Right atrium auricular region (tissue), 2 donors: Measurements from ENCODE around the gene ACCSL. TPM values are rescaled to one million over a fixed set of nuclear protein-coding genes. Genes with fewer than 3 reads are reported as not detected.
A peak's percentile ranks its signal among the peaks of the same experiment; 100 is the strongest.

Experiments used
- DNase-seq: peaks from one replicate; pipeline ENCODE4 v3.0.0-alpha.2; 2019; ENCODE audit warnings: low spot score
- H3K27ac ChIP-seq, 2 donors: fragments of 200-600 bp; sonication (generic); 1 replicate in 1 of 2; 2 replicates in 1 of 2; pipeline ENCODE4 v1.5.1; 2016 to 2019
- H3K27me3 ChIP-seq, 2 donors: fragments of 200-600 bp; sonication (generic); one replicate each; pipeline versions ENCODE4 v1.5.1 to v1.6.0; 2017 to 2019
- H3K36me3 ChIP-seq: fragments of 200-600 bp; sonication (generic); one replicate; pipeline ENCODE4 v1.5.1; 2016
- H3K4me1 ChIP-seq, 2 donors: fragments of 200-600 bp; sonication (generic); one replicate each; pipeline versions ENCODE4 v1.5.1 to v1.6.0; 2017 to 2019
- H3K4me3 ChIP-seq, 2 donors: fragments of 200-600 bp; sonication (generic); 1 replicate in 1 of 2; 2 replicates in 1 of 2; pipeline ENCODE4 v1.5.1; 2017 to 2019; ENCODE audit warnings: mild to moderate bottlenecking in 1 of 2, moderate library complexity in 1 of 2
- H3K9me3 ChIP-seq, 2 donors: fragments of 200-600 bp; sonication (generic); one replicate each; pipeline ENCODE4 v1.5.1; 2019
- total RNA-seq, 2 donors: library from RNA; depleted of rRNA; stranded (reverse); fragments of >200 nt; gene quantifications; one replicate each; pipeline ENCODE4 v1.1.0, GENCODE V29; 2016
- TF ChIP-seq, protein P1 (sequence below), 2 donors: fragments of 200-600 bp; sonication (generic); IDR thresholded peaks; one replicate each; pipeline ENCODE4 v1.5.1; 2019; ENCODE audit warnings: antibody characterized with exemption in 2 of 2

Gene ACCSL
- total RNA-seq, 2 donors from 2014 or later, result not detected

- no peak for DNase-seq
- TF ChIP-seq, protein P1, sequence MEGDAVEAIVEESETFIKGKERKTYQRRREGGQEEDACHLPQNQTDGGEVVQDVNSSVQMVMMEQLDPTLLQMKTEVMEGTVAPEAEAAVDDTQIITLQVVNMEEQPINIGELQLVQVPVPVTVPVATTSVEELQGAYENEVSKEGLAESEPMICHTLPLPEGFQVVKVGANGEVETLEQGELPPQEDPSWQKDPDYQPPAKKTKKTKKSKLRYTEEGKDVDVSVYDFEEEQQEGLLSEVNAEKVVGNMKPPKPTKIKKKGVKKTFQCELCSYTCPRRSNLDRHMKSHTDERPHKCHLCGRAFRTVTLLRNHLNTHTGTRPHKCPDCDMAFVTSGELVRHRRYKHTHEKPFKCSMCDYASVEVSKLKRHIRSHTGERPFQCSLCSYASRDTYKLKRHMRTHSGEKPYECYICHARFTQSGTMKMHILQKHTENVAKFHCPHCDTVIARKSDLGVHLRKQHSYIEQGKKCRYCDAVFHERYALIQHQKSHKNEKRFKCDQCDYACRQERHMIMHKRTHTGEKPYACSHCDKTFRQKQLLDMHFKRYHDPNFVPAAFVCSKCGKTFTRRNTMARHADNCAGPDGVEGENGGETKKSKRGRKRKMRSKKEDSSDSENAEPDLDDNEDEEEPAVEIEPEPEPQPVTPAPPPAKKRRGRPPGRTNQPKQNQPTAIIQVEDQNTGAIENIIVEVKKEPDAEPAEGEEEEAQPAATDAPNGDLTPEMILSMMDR (IDR thresholded peaks at IDR 0.05), result no peak
- Histone ChIP-seq H3K4me1 (peaks cover 0 to 43% of the 10 kb centered on the region in 2 donors), H3K4me3 (no peak overlapping the region), H3K27ac (peak overlapping the region; percentile 79 to 81), H3K27me3 (no peaks in the 10 kb centered on the region), H3K9me3 (no peaks in the 10 kb centered on the region), H3K36me3 (no peaks in the 10 kb centered on the region)
These were observed 13.9 kb upstream of the ACCSL start for GRCh38 chr11:44033856-44034255.

DNA sequence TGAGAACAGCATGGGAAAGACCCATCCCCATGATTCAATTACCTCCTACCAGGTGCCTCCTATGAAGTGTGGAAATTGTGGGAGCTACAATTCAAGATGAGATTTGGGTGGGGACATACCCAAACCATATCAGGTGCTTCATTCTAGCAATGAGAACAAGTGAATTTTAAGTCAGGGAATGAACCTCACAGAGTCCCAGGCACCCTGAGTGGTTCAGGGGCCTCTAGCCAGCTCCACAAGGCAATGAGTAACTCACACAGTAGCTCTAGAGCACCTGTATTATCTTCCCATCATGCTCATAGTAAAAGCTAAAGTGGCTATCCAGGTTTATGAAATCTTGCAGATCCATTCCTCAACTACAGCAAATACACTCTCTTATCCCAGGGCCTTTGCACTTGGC is 13.1 kb upstream of the ACCSL start:
- no peak for DNase-seq

DNA sequence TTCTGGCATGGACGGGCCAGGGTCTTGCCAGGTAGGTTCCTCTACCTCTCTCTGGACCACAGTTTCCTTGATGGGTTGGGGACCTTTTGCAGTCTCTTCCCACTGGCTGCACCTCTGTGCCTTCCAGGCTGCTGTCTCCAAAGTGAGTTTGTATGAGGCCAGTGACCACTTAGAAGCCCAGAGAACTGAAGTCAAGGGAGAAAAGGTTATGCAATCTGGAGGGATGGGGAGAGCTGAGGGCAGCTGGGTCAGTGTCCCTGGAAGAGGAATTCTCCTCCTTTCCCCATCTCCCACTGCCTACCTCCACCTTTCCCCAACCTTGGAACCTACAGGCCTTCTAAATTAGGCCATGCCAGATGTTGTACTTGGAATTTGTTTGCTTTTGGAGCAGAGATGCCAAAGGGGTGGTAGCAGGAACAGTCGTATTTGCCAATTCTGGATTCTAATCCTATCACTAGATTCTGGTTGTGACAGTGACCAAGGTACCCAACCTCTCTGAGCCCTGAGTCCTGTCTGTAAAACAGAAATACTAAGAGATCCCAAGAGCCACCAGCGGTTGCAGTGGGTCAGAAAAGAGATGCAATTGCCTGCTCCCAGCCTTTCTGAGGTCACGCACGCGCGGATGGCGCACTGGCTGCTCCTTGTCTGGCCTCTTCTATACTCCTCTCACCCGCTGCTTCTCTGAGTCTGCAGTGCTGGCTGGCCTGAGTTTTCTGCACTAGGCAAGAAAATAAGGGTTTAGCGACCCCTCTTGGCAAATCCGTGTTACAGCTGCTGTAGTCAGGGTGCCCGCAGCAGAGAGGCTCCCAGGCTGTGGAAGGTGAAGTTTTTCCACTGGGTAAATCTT is 10.7 kb upstream of the ACCSL start:
- DNase-seq, result peak; percentile 93
- no peaks in the 10 kb centered on the region for H3K36me3 ChIP-seq
- H3K4me1 ChIP-seq, result peaks cover 0 to 23% of the 10 kb centered on the region in 2 donors
- H3K4me3 ChIP-seq, result no peak overlapping the region
- H3K27ac ChIP-seq, result peak overlapping the region; percentile 31 to 41
- TF ChIP-seq, protein P1 (IDR thresholded peaks at IDR 0.05), result peak; percentile 62 to 91
- peaks cover 0 to 12% of the 10 kb centered on the region in 2 donors for H3K9me3 ChIP-seq
- no peaks in the 10 kb centered on the region for H3K27me3 ChIP-seq

More for the DNA sequence above, 13.1 kb upstream of the ACCSL start:
- H3K27me3 ChIP-seq, result no peaks in the 10 kb centered on the region
- no peak overlapping the region for H3K4me3 ChIP-seq
- peaks cover 0 to 43% of the 10 kb centered on the region in 2 donors for H3K4me1 ChIP-seq
- no peak overlapping the region for H3K27ac ChIP-seq
- no peaks in the 10 kb centered on the region for H3K36me3 ChIP-seq
- TF ChIP-seq, protein P1 (IDR thresholded peaks at IDR 0.05), result no peak
- H3K9me3 ChIP-seq, result no peaks in the 10 kb centered on the region

GRCh38 chr11:44037658-44037998 is 10.2 kb upstream of the ACCSL start:
- DNase-seq, result no peak
- Histone ChIP-seq H3K4me3 (no peak overlapping the region), H3K27me3 (no peaks in the 10 kb centered on the region), H3K27ac (no peak overlapping the region), H3K36me3 (no peaks in the 10 kb centered on the region), H3K4me1 (peaks cover 0 to 17% of the 10 kb centered on the region in 2 donors), H3K9me3 (peaks cover 0 to 12% of the 10 kb centered on the region in 2 donors)
- TF ChIP-seq, protein P1 (IDR thresholded peaks at IDR 0.05), result peak in 1 of 2 donors; percentile 1

- Histone ChIP-seq H3K27me3 (no peaks in the 10 kb centered on the region), H3K27ac (no peak overlapping the region), H3K4me3 (no peak overlapping the region), H3K36me3 (no peaks in the 10 kb centered on the region), H3K4me1 (peaks cover 0 to 3% of the 10 kb centered on the region in 2 donors), H3K9me3 (peaks cover 0 to 12% of the 10 kb centered on the region in 2 donors)
- TF ChIP-seq, protein P1 (IDR thresholded peaks at IDR 0.05), result no peak
- DNase-seq, result no peak
These were observed 4.6 kb upstream of the ACCSL start for GRCh38 chr11:44043157-44043556.
